ENCODE results near the gene ARHGAP6.
"Not testable (repeated sequence)": the region's sequence is repeated elsewhere in the genome, so short reads cannot be mapped to it uniquely, and the experiment has no call there.

The ARHGAP6 gene

DNA sequence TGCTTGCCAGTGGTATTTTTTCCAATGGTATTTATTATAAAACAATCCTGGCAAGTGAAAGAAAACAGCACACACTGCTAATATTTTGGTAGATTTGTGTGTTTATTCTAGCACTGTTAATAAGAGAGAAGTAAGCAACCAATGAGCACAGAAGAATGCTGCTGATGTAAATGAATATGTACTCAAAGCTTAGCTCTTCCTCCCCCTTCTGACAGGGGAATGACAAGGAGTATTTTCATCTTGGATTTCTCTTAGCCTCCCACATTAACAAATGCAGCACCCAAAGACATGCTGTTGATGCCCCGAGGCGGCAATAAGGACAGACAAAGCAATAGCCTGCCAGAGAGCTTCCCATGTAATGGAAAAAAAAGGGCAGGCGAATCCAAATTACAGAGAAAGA, 18.6 kb downstream of the ARHGAP6 start:
- no peak for DNase-seq

- DNase-seq, result no peak
Observed at GRCh38 chrX:11641349-11642065, 24.2 kb downstream of the ARHGAP6 start.

- no peak for DNase-seq
Observed at GRCh38 chrX:11640089-11640488, 25.6 kb downstream of the ARHGAP6 start.

DNA sequence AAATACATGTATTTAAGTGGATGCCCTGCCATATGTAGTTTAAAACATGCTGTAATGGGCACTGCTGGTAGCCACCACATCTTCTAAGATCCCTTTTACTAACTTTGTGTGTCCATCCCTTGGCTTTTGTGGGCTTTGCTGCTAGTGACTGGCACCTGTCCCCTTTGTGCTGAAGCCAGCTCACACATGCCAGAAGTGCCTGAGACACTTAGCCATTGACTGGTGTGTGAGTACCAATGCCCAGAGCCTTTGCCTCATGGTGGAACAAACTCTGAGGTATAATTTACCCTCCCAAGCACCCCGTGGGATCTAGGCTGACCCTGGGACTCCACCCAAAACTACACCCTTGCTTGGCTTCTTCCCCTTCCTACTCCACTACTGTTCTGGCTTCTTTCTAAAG, 33.0 kb downstream of the ARHGAP6 start:
- DNase-seq, result no peak

- DNase-seq, result no peak
Observed at GRCh38 chrX:11629593-11630211, 36.0 kb downstream of the ARHGAP6 start.

- DNase-seq, result no peak
Observed at GRCh38 chrX:11628399-11628798, 37.3 kb downstream of the ARHGAP6 start.

GRCh38 chrX:11626351-11626750, 39.4 kb downstream of the ARHGAP6 start:
- DNase-seq, result no peak

GRCh38 chrX:11619441-11619840, 46.3 kb downstream of the ARHGAP6 start:
- no peak for DNase-seq

GRCh38 chrX:11614253-11614652, 51.5 kb downstream of the ARHGAP6 start:
- not testable (repeated sequence) for DNase-seq

DNA sequence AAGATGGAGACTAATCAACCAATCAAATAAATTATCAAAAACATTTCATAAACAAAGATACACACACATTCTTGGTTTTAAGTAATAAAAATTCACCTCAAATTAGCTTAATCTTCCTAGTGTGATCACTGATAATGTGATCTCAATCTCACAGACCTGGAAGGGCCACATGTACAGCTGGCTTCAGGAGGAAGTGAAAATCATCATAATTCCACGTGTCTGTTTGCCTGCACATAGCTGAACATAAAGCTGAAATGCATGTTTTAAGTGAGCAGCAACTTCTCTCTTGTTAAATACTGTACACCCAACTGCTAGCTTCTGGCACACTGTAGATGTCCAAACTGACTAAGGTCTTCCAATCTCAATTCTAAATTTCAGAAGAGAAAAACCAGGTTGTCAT, 53.8 kb downstream of the ARHGAP6 start:
- no peak for DNase-seq

DNA sequence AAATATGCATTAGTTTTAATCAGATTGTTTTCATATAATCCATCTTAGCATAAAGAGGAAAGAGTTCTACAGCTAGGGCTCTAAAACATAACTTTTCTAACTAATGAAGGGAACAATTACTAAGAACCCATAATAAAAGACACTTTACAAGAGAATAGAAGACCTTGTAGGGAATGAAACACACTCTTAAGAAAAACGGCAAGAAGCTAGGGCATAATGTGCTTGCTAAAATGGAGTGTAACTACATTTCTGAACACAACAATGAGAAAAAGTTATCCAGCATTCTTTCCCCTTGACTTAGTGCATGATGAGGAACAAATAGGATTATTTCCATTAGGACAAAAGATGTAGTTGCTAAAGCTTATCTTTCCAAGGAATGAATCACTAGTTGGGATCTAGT, 54.6 kb downstream of the ARHGAP6 start:
- no peak for DNase-seq

GRCh38 chrX:11609109-11609508, 56.6 kb downstream of the ARHGAP6 start:
- DNase-seq, result no peak

GRCh38 chrX:11606408-11606807, 59.3 kb downstream of the ARHGAP6 start:
- DNase-seq, result no peak

DNA sequence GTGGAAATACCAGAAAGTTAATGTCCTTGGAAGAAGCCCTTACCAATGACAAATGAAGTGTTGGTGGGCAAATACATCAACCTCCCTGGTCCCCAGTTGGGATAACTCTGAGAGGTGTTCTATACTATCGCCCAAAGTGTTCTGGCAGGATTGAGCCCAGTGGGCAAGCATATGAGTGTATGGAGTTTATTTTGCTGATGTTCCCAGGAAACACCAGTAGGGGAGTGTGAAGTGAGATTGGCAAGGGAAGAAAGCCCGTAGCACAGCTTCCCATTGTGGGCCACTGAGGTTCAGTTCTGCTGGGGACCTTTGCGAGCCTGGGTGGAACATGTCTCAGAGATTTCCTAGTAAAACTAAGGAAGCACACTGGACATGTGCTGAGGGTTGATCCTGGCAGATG, 65.1 kb downstream of the ARHGAP6 start:
- no peak for DNase-seq

- DNase-seq, result no peak
Observed at GRCh38 chrX:11597479-11597878, 68.2 kb downstream of the ARHGAP6 start.

- no peak for DNase-seq
Observed at GRCh38 chrX:11591723-11592346, 73.9 kb downstream of the ARHGAP6 start.

DNA sequence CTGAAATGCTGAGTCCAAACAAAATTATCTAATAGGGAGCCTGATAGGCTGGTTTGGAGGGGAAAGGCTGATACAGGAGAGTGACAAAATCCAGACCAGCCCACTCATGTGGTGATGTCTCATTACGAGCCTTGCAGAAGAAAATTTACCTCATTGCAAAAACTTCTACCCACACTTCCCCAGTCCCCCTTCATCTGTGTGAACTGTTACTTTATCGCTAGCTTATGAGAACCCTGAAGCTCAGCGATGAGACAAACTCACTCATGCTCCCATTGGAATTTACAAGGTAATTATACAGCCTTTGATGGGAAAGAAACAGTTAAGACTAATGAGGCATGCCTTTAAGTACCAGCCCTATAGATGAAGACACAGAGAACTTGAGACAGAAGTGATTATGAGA, 76.1 kb downstream of the ARHGAP6 start:
- DNase-seq, result no peak

- DNase-seq, result no peak
Observed at GRCh38 chrX:11588097-11588496, 77.6 kb downstream of the ARHGAP6 start.

DNA sequence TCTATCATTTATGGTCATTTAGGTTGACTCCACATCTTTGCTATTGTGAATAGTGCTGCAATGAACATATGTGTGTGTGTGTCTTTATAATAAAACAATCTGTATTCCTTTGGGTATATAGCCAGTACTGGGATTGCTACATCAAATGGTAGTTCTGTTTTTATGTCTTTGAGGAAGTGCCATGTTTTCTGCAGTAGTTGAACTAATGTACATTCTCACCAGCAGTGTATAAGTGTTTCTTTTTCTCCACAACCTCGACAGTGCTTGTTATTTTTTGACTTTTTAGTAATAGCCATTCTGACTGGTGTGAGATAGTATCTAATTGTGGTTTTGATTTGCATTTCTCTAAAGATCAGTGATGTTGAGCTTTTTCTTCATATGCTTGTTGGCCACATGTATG, 80.5 kb downstream of the ARHGAP6 start:
- DNase-seq, result no peak

DNA sequence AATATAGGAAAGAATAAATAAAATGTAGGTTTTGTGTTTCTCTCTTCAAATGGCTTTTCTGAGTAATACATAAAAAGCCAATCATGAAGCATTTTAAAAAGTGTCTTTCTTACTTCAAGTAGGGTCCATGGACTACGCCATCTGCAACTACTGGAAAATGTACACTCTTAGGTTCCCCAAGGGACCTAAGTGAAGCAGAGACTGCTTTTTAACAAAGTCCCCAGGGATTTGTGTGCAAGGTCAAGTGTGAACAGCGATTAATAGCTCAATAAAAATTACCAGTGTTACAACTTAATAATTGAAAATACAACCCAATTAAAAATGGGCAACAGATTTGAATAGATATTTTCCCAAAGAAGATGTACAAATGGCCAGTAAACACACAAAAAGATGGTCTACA, 84.9 kb downstream of the ARHGAP6 start:
- no peak for DNase-seq

DNA sequence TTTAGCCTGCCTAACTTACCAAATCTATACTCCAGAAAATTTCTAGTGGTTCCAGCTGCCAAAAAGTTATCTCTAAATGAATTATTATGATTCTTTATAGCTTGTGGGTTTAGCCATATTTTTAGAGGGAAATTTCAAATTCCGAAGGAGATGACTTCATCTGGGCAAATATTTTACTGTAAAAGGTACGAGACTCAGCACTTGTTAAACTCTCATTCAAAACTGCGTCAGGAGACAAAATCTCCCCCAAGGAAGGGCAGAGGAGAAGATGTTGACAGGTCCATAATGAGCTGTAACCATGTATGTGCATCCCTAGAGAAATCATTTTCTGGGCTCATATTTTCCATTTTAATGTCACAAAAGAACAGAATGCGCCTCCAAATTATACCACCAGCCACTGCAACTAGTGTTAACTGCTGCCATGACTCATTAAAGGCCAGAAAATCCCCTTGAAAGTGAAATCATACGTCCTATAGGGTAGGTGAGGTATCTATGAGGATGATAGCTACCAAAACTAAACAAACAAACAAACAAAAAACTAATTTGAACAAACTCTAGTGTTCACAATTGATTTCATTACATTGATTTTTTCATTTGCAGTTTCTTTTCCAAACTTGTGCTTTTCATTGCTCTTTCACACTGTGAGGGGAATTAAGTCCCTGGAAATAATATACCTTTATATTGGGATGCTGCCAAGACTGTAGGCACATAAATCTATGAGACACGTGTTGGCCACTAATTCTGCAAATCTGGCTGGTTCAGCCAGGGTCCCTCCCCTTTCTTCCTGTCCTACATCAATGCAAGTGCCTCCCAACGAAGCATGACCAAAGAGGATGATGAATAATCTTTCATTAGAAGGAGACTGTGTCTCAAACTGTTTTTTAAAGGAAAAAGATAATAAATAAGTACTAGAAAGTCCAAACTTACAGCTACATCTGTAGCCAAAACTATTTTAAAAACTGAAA, 85.8 kb downstream of the ARHGAP6 start:
- DNase-seq, result no peak

DNA sequence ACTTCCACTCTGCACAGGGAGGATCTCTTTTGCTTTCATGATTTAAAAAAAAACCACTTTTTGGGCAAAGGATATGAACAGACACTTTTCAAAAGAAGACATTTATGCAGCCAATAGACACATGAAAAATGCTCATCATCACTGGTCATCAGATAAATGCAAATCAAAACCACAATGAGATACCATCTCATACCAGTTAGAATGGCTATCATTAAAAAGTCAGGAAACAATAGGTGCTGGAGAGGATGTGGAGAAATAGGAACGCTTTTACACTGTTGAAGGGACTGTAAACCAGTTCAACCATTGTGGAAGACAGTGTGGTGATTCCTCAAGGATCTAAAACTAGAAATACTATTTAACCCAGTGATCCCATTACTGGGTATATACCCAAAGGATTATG, 87.4 kb downstream of the ARHGAP6 start:
- not testable (repeated sequence) for DNase-seq

DNA sequence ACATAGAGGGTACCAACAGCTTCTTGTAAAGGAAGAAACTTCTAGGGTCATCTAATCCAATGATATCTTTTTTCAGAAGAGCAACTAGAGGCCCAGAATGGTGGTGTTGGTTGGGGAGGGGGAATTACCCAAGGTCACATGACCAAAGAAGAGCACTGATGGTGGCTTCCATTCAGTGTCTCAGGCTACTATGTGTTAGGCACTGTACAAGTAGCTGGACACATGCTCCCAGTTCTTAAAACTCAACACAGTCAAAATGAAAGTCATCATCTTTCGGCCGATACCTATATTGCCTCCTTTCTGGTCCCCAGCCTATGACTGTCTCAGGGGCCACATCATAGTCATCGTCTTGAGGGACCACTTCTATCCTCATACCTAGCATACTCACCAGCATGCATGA, 88.1 kb downstream of the ARHGAP6 start:
- DNase-seq, result no peak
